Stomach smooth muscle (tissue), 2 donors: ENCODE measurements around the gene NOX3.

Experiments used
- H3K27ac ChIP-seq: one replicate; pipeline ENCODE4 v1.7.0; 2013; ENCODE audit warnings: mild to moderate bottlenecking, low read length, inconsistent platforms
- H3K27me3 ChIP-seq, 2 donors: one replicate each; pipeline ENCODE4 v1.7.0; 2013; ENCODE audit warnings: low read length in 2 of 2; ENCODE audit not compliant: insufficient read depth in 2 of 2, control insufficient read depth in 1 of 2
- H3K36me3 ChIP-seq, 2 donors: one replicate each; pipeline ENCODE4 v1.7.0; 2013; ENCODE audit warnings: low read length in 2 of 2; ENCODE audit not compliant: control insufficient read depth in 2 of 2, insufficient read depth in 2 of 2
- H3K4me1 ChIP-seq: one replicate; pipeline ENCODE4 v1.7.0; 2013; ENCODE audit warnings: low read length; ENCODE audit not compliant: control insufficient read depth, insufficient read depth
- H3K4me3 ChIP-seq, 2 donors: one replicate each; pipeline ENCODE4 v1.7.0; 2013; ENCODE audit warnings: low read length in 2 of 2
- H3K9ac ChIP-seq, 2 donors: one replicate each; pipeline ENCODE4 v1.7.0; 2013; ENCODE audit warnings: low read length in 2 of 2, mild to moderate bottlenecking in 1 of 2
- H3K9me3 ChIP-seq, 2 donors: one replicate each; pipeline ENCODE4 v1.7.0; 2013; ENCODE audit warnings: low read length in 2 of 2; ENCODE audit not compliant: control insufficient read depth in 2 of 2
- donor health status: healthy.
- donor health status: Pancreatic carcinoma.

NOX3 gene

DNA sequence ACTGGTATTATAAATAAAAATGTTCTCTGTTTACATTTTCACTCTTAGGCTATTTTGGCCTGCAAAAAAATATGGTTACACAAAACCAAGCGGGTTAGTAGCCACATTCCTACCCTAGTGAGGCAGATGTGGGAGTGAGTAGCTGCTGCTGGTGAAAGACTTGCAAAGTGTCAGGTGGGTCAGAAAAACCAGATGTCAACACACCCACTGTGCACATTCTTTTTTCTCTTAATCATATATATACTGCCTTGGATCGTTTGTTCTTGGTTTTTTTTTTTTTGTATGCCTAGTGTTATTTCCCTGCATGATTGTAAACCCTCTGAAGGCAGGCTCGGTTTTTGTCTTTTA, 73.3 kb downstream of the NOX3 start:
- Histone ChIP-seq H3K9me3 (no peaks in the 10 kb centered on the region), H3K4me3 (no peak overlapping the region), H3K36me3 (no peaks in the 10 kb centered on the region), H3K9ac (no peak overlapping the region), H3K4me1 (no peaks in the 10 kb centered on the region), H3K27ac (no peak overlapping the region), H3K27me3 (peaks cover 0 to 2% of the 10 kb centered on the region in 2 donors)

GRCh38 chr6:155381673-155382337, 73.8 kb downstream of the NOX3 start:
- Histone ChIP-seq H3K9me3 (no peaks in the 10 kb centered on the region), H3K36me3 (no peaks in the 10 kb centered on the region), H3K27me3 (peaks cover 0 to 2% of the 10 kb centered on the region in 2 donors), H3K9ac (no peak overlapping the region), H3K4me1 (no peaks in the 10 kb centered on the region), H3K4me3 (no peak overlapping the region), H3K27ac (no peak overlapping the region)

- Histone ChIP-seq H3K27ac (no peak overlapping the region), H3K4me3 (no peak overlapping the region), H3K4me1 (no peaks in the 10 kb centered on the region), H3K9ac (no peak overlapping the region), H3K36me3 (no peaks in the 10 kb centered on the region), H3K9me3 (no peaks in the 10 kb centered on the region), H3K27me3 (peaks cover 0 to 2% of the 10 kb centered on the region in 2 donors)
Observed at GRCh38 chr6:155380666-155381332, 74.8 kb downstream of the NOX3 start.

- Histone ChIP-seq H3K4me1 (no peaks in the 10 kb centered on the region), H3K36me3 (no peaks in the 10 kb centered on the region), H3K27ac (no peak overlapping the region), H3K27me3 (peaks cover 0 to 2% of the 10 kb centered on the region in 2 donors), H3K9me3 (no peaks in the 10 kb centered on the region), H3K4me3 (no peak overlapping the region), H3K9ac (no peak overlapping the region)
Observed at GRCh38 chr6:155378724-155379123, 76.9 kb downstream of the NOX3 start.

DNA sequence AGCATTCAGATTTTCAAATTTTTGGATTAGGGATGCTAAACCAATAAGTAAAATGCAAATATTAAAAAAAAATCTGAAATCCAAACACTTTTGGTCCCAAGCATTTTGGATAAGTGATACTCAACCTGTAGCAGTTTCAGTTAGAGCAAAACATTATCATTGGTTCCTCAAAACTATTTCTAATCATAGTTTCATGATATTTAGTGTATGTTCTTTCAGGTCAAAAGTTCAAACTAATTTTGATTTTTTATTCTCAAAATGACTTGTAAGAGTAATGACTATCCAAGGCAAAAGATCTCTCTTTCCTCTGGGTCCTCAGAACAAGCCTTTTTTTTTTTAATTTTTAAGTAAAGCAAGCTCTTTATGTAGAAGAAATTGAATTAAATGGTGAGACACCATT, 77.4 kb downstream of the NOX3 start:
- no peaks in the 10 kb centered on the region for H3K4me1 ChIP-seq
- H3K36me3 ChIP-seq, result no peaks in the 10 kb centered on the region
- no peak overlapping the region for H3K27ac ChIP-seq
- no peaks in the 10 kb centered on the region for H3K9me3 ChIP-seq
- peaks cover 0 to 2% of the 10 kb centered on the region in 2 donors for H3K27me3 ChIP-seq
- H3K9ac ChIP-seq, result no peak overlapping the region
- H3K4me3 ChIP-seq, result no peak overlapping the region

GRCh38 chr6:155377061-155377460, 78.6 kb downstream of the NOX3 start:
- Histone ChIP-seq H3K4me1 (no peaks in the 10 kb centered on the region), H3K27me3 (peaks cover 0 to 2% of the 10 kb centered on the region in 2 donors), H3K36me3 (no peaks in the 10 kb centered on the region), H3K4me3 (no peak overlapping the region), H3K9ac (no peak overlapping the region), H3K27ac (no peak overlapping the region), H3K9me3 (no peaks in the 10 kb centered on the region)

GRCh38 chr6:155375801-155376200, 79.8 kb downstream of the NOX3 start:
- Histone ChIP-seq H3K27me3 (peaks cover 0 to under 1% of the 10 kb centered on the region in 2 donors), H3K9ac (no peak overlapping the region), H3K4me3 (no peak overlapping the region), H3K9me3 (no peaks in the 10 kb centered on the region), H3K4me1 (no peaks in the 10 kb centered on the region), H3K27ac (no peak overlapping the region), H3K36me3 (no peaks in the 10 kb centered on the region)

DNA sequence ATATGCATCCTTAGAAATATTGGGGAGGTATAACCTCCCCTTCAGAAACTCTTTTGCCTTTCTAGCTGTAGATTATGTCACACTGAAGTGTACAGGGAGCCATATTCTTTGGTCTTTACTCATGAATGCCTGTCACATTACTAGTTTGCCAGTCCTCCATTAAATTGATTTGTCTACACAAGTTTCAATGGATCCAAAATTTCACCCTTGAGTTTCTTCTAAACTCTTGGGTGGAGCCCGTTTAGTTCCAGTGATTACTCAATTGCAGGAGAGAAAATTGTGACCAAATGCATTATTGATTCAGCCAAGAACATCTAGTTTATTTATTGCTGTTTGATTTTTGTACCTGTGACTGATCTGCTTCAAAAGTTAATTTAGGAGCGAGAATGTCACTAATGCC, 81.0 kb downstream of the NOX3 start:
- Histone ChIP-seq H3K9ac (no peak overlapping the region), H3K4me3 (no peak overlapping the region), H3K9me3 (no peaks in the 10 kb centered on the region), H3K36me3 (no peaks in the 10 kb centered on the region), H3K27ac (no peak overlapping the region), H3K4me1 (no peaks in the 10 kb centered on the region), H3K27me3 (no peaks in the 10 kb centered on the region)

DNA sequence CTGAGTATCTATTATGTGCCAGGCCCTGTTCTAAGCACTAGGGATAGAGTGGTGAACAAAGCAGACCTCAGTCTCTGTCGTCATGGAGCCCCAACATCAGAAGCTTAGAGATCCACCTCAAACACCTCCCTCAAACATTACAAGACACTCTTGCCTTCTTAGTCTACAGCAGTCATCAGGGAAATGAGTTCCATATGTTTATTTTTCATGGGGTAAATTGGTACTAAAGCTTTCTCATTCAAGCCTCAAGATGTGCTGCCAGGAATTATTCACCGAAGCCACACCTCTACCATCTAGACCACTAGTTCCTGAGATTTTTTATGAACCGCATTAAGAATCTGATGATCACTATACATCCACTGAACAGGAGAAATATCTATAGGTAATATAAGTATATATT, 82.4 kb downstream of the NOX3 start:
- no peaks in the 10 kb centered on the region for H3K36me3 ChIP-seq
- no peak overlapping the region for H3K4me3 ChIP-seq
- no peak overlapping the region for H3K9ac ChIP-seq
- no peak overlapping the region for H3K27ac ChIP-seq
- no peaks in the 10 kb centered on the region for H3K27me3 ChIP-seq
- no peaks in the 10 kb centered on the region for H3K4me1 ChIP-seq
- H3K9me3 ChIP-seq, result no peaks in the 10 kb centered on the region

DNA sequence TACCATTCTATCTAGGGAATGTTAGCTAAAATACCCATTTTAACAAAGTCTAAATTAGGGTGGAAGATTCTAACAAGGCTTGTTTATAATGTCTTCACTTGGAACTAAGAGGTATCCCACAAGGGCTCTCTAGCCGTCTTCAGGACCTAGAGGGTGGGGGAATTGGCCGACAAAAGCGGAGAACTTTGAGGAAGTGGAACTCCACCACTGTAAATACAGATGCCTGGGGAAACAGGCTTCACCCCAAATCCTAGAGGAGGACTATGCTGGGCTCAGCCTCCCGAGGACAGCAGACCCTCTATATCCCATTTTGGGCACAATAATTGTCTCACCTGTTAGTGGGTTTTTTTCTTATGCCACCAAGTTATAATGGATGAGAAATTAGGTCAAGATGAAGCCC, 83.4 kb downstream of the NOX3 start:
- Histone ChIP-seq H3K36me3 (no peaks in the 10 kb centered on the region), H3K4me3 (no peak overlapping the region), H3K4me1 (no peaks in the 10 kb centered on the region), H3K27me3 (no peaks in the 10 kb centered on the region), H3K27ac (no peak overlapping the region), H3K9ac (no peak overlapping the region), H3K9me3 (no peaks in the 10 kb centered on the region)

DNA sequence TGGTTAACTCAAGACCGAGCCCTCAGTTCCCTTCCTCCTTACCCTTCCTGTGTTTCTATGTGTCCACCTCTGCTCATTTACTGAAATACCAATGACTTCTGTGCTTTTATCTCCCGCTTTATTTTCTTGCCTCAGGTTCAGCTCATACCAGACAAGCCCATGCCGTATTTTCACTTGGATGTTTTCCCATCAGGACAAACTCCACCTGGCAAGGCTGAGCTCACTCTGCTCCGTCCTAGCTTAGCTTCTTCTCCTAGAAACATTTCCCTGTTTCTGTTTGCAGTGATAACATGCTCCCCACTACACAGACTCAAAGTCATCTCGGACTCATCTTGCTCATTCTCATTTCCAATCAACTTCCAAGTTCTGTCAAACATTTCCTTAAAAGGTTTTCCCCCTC, 84.4 kb downstream of the NOX3 start:
- Histone ChIP-seq H3K27ac (no peak overlapping the region), H3K4me1 (no peaks in the 10 kb centered on the region), H3K36me3 (no peaks in the 10 kb centered on the region), H3K9ac (no peak overlapping the region), H3K4me3 (no peak overlapping the region), H3K9me3 (no peaks in the 10 kb centered on the region), H3K27me3 (no peaks in the 10 kb centered on the region)
